HPDE6-E6E7 (cell line): Measurements from ENCODE around the gene COL9A2.
A peak's percentile ranks its signal among the peaks of the same experiment; 100 is the strongest.
"Not testable (repeated sequence)": the region's sequence is repeated elsewhere in the genome, so short reads cannot be mapped to it uniquely, and the experiment has no call there.

Source experiments
- DNase-seq: peaks from one replicate; pipeline ENCODE4 v3.0.0; 2011; ENCODE audit warnings: missing footprints; ENCODE audit errors: extremely low spot score

Gene COL9A2

GRCh38 chr1:40316595-40317393, at the start of gene COL9A2:
Gene COL9A2 (minus strand): TSS chr1:40317286. CDS start chr1:40317197, 89 bp downstream.
- DNase-seq, result no peak

GRCh38 chr1:40363721-40364120, 46.6 kb upstream of the COL9A2 start:
- no peak for DNase-seq

- no peak for DNase-seq
Observed at GRCh38 chr1:40362699-40363098, 45.6 kb upstream of the COL9A2 start.

GRCh38 chr1:40362199-40362598, 45.1 kb upstream of the COL9A2 start:
- DNase-seq, result no peak

- DNase-seq, result no peak
Observed at GRCh38 chr1:40361637-40362036, 44.6 kb upstream of the COL9A2 start.

- no peak for DNase-seq
Observed at GRCh38 chr1:40361201-40361600, 44.1 kb upstream of the COL9A2 start.

GRCh38 chr1:40360631-40361030, 43.5 kb upstream of the COL9A2 start:
- DNase-seq, result no peak

GRCh38 chr1:40357625-40358024, 40.5 kb upstream of the COL9A2 start:
- no peak for DNase-seq

- no peak for DNase-seq
Observed at GRCh38 chr1:40353082-40353481, 36.0 kb upstream of the COL9A2 start.

- no peak for DNase-seq
Observed at GRCh38 chr1:40352126-40352525, 35.0 kb upstream of the COL9A2 start.

- DNase-seq, result no peak
Observed at GRCh38 chr1:40351124-40351523, 34.0 kb upstream of the COL9A2 start.

- DNase-seq, result no peak
Observed at GRCh38 chr1:40350391-40350790, 33.3 kb upstream of the COL9A2 start.

GRCh38 chr1:40344597-40344996, 27.5 kb upstream of the COL9A2 start:
- no peak for DNase-seq

GRCh38 chr1:40342381-40342717, 25.3 kb upstream of the COL9A2 start:
- not testable (repeated sequence) for DNase-seq

GRCh38 chr1:40341491-40342380, 24.6 kb upstream of the COL9A2 start:
- no peak for DNase-seq

- DNase-seq, result no peak
Observed at GRCh38 chr1:40339420-40340323, 22.6 kb upstream of the COL9A2 start.

- DNase-seq, result peak; percentile 78
Observed at GRCh38 chr1:40338745-40339419, 21.8 kb upstream of the COL9A2 start.

GRCh38 chr1:40337443-40337842, 20.4 kb upstream of the COL9A2 start:
- no peak for DNase-seq

GRCh38 chr1:40332695-40333094, 15.6 kb upstream of the COL9A2 start:
- no peak for DNase-seq

- DNase-seq, result not testable (repeated sequence)
Observed at GRCh38 chr1:40331403-40331802, 14.3 kb upstream of the COL9A2 start.

- DNase-seq, result no peak
Observed at GRCh38 chr1:40318970-40319621, 2.0 kb upstream of the COL9A2 start.
